Lung (tissue), 12 donors: Measurements from ENCODE around the gene DLG2. TPM values are rescaled to one million over a fixed set of nuclear protein-coding genes. Genes with fewer than 3 reads are reported as not detected.

ENCODE experiments used
- ATAC-seq: fragments of 200-7000 bp; cut with Tn5 transposase; one replicate; pipeline ENCODE4 v1.9.1; 2020; ENCODE audit warnings: moderate number of reproducible peaks; ENCODE audit not compliant: insufficient read depth, low FRiP score
- DNase-seq, 3 donors: peaks; one replicate each; pipeline ENCODE4 v3.0.0-alpha.2; 2013 to 2017
- H3K27ac ChIP-seq, 2 donors: one replicate each; pipeline ENCODE4 v1.5.1; 2013; ENCODE audit warnings: mild to moderate bottlenecking in 2 of 2, moderate library complexity in 2 of 2, control low read depth in 1 of 2, inconsistent platforms in 1 of 2, low read depth in 1 of 2, low read length in 1 of 2
- H3K27me3 ChIP-seq, 3 donors: one replicate each; pipeline ENCODE4 v1.5.1; 2013; ENCODE audit warnings: low read length in 2 of 3; ENCODE audit not compliant: control insufficient read depth in 3 of 3, insufficient read depth in 3 of 3
- H3K36me3 ChIP-seq, 4 donors: one replicate each; pipeline ENCODE4 v1.5.1; 2013; ENCODE audit warnings: low read length in 4 of 4, mild to moderate bottlenecking in 1 of 4, moderate library complexity in 1 of 4; ENCODE audit not compliant: control insufficient read depth in 4 of 4, insufficient read depth in 4 of 4
- H3K4me1 ChIP-seq, 5 donors: one replicate each; pipeline ENCODE4 v1.5.1; 2013; ENCODE audit warnings: low read length in 5 of 5, mild to moderate bottlenecking in 2 of 5, moderate library complexity in 1 of 5; ENCODE audit not compliant: control insufficient read depth in 5 of 5, insufficient read depth in 5 of 5
- H3K4me3 ChIP-seq: one replicate; pipeline ENCODE4 v1.5.1; 2013; ENCODE audit warnings: mild to moderate bottlenecking, control low read depth, moderate library complexity
- H3K9ac ChIP-seq, 2 donors: one replicate each; pipeline ENCODE4 v1.5.1; 2013; ENCODE audit warnings: low read length in 2 of 2, control low read depth in 1 of 2; ENCODE audit not compliant: insufficient read depth in 1 of 2
- H3K9me3 ChIP-seq, 4 donors: one replicate each; pipeline ENCODE4 v1.5.1; 2013; ENCODE audit warnings: low read length in 3 of 4, mild to moderate bottlenecking in 1 of 4, moderate library complexity in 1 of 4; ENCODE audit not compliant: control insufficient read depth in 4 of 4, insufficient read depth in 3 of 4
- CTCF ChIP-seq: IDR thresholded peaks from 2 replicates; pipeline ENCODE4 v1.5.1; 2012; ENCODE audit warnings: mild to moderate bottlenecking; ENCODE audit errors: control extremely low read depth, extremely low read depth
- WGBS, 2 donors: extraction: QIAGEN DNeasy Blood & Tissue Kit; methylation state at CpG; one replicate each; pipeline ENCODE4 v1.1.7; 2013; 5-methylcytosine and 5-hydroxymethylcytosine counted together
- polyA plus RNA-seq, 2 donors: library from polyadenylated mRNA; stranded (reverse); fragments of 200-250 nt; gene quantifications; one replicate each; pipeline ENCODE4 v1.2.1, GENCODE V29; 2013
- total RNA-seq, 2 donors: library from RNA; depleted of rRNA in 1 of 2; stranded (reverse); fragments of >200 nt in 1 of 2; gene quantifications; one replicate each; pipeline ENCODE4 v1.2.1, GENCODE V29; 2014 to 2021
- donor health status: control.
- donor health status: control.
- donor health status: Bipolar disorder and iron deficiency.
- donor health status: healthy.
- donor health status: DM: yes; HTN: yes; CAD: no.

The DLG2 gene
- total and polyA plus RNA-seq, 4 donors, result 0.32 to 24.1 (median 5.4) TPM

- Histone ChIP-seq H3K27ac (no peak overlapping the region), H3K36me3 (no peaks in the 10 kb centered on the region), H3K4me3 (no peak overlapping the region), H3K9me3 (peaks cover 0 to 2% (median 0%) of the 10 kb centered on the region in 4 donors), H3K4me1 (no peaks in the 10 kb centered on the region), H3K27me3 (no peaks in the 10 kb centered on the region), H3K9ac (no peak overlapping the region)
- 71 to 80% methylated on average over 2 of the region's 2 CpGs for WGBS, 2 donors
- ATAC-seq, result no peak
- peak in 1 of 3 donors; percentile 7 for DNase-seq
- no peak for TF ChIP-seq CTCF
Measured at GRCh38 chr11:83410605-83411565, 2216.3 kb downstream of the DLG2 start.

GRCh38 chr11:83409891-83410290 is 2217.3 kb downstream of the DLG2 start:
- ATAC-seq (no peak), DNase-seq (no peak)
- WGBS, 2 donors, result 77 to 81% methylated on average over 2 of the region's 2 CpGs
- no peak overlapping the region for H3K9ac ChIP-seq
- H3K36me3 ChIP-seq, result no peaks in the 10 kb centered on the region
- H3K9me3 ChIP-seq, result peaks cover 0 to 2% (median 0%) of the 10 kb centered on the region in 4 donors
- TF ChIP-seq CTCF, result no peak
- H3K27me3 ChIP-seq, result no peaks in the 10 kb centered on the region
- no peak overlapping the region for H3K27ac ChIP-seq
- no peaks in the 10 kb centered on the region for H3K4me1 ChIP-seq
- no peak overlapping the region for H3K4me3 ChIP-seq

- WGBS, 2 donors, result 81 to 82% methylated on average over 1 of the region's 1 CpG
- H3K27ac ChIP-seq, result no peak overlapping the region
Measured at GRCh38 chr11:83409476-83409875, 2217.7 kb downstream of the DLG2 start.

More at GRCh38 chr11:83409476-83409875, 2217.7 kb downstream of the DLG2 start:
- no peaks in the 10 kb centered on the region for H3K4me1 ChIP-seq
- no peak overlapping the region for H3K4me3 ChIP-seq
- H3K9me3 ChIP-seq, result peaks cover 0 to 2% (median 0%) of the 10 kb centered on the region in 4 donors
- no peak for TF ChIP-seq CTCF
- DNase-seq (no peak), ATAC-seq (no peak)
- H3K9ac ChIP-seq, result no peak overlapping the region
- no peaks in the 10 kb centered on the region for H3K36me3 ChIP-seq
- no peaks in the 10 kb centered on the region for H3K27me3 ChIP-seq
